HCT116 (cell line): ENCODE measurements around the gene CACNA1C. TPM values are rescaled to one million over a fixed set of nuclear protein-coding genes. Genes with fewer than 3 reads are reported as not detected.

Experiments used
- ATAC-seq: fragments of 200-7000 bp; cut with Tn5 transposase; 2 replicates; pipeline ENCODE4 v1.9.1; 2020; ENCODE audit warnings: mild to moderate bottlenecking, moderate library complexity
- BruUV-seq: library from RNA; stranded (reverse); fragments of 400-500 nt; replicated peaks from 2 replicates; lab custom pipeline; 2021; lab: Mats Ljungman, UMichigan
- CTCF ChIA-PET: fragments of 300-600 bp; sonication (Branson Sonifier 250); formaldehyde crosslinking; loops from one replicate; lab custom pipeline; 2021; ENCODE audit warnings: antibody characterized with exemption; lab: Charles Lee
- POLR2A ChIA-PET: fragments of 300-600, 350-600 bp; sonication (Branson Sonifier 250); formaldehyde crosslinking; loops from one replicate; lab custom pipeline; 2021; ENCODE audit warnings: antibody characterized with exemption; lab: Charles Lee
- RAD21 ChIA-PET, 2 experiments: fragments of 300-600 bp; sonication (Branson Sonifier 250); formaldehyde crosslinking; loops; one replicate each; lab custom pipeline; 2023; ENCODE audit warnings: low total read pairs in 2 of 2; ENCODE audit not compliant: uncharacterized antibody in 2 of 2, unreplicated experiment in 2 of 2, low non-redundant PET in 1 of 2; lab: Charles Lee
- DNase-seq: peaks from one replicate; pipeline ENCODE4 v3.0.0-alpha.2; 2010; ENCODE audit warnings: low read depth, low spot score
- H2AFZ ChIP-seq: fragments of 200-600 bp; shearing (Covaris generic), sonication (generic); 2 replicates; pipeline ENCODE4 v1.6.1; 2017; ENCODE audit warnings: low read depth, mixed run types, mixed read lengths, antibody characterized with exemption, low read length; ENCODE audit not compliant: poor library complexity, severe bottlenecking
- H3K27ac ChIP-seq: 2 replicates; pipeline ENCODE4 v1.5.1; 2012; ENCODE audit warnings: low read depth, low read length
- H3K27me3 ChIP-seq: fragments of 200-600 bp; sonication (generic); 2 replicates; pipeline ENCODE4 v1.6.1; 2016; ENCODE audit warnings: mixed run types, low read length, mixed read lengths; ENCODE audit not compliant: insufficient read depth
- H3K36me3 ChIP-seq, 2 experiments: fragments of 200-500 bp in 1 of 2; fragments of 200-600 bp in 1 of 2; sonication (Bioruptor generic) in 1 of 2; sonication (generic) in 1 of 2; 2 replicates each; pipeline versions ENCODE4 v1.5.1 to v1.6.1; 2014 to 2016; ENCODE audit warnings: low read length in 2 of 2, inconsistent platforms in 1 of 2, mixed read lengths in 1 of 2, mixed run types in 1 of 2; ENCODE audit not compliant: insufficient read depth in 2 of 2, control insufficient read depth in 1 of 2
- H3K4me1 ChIP-seq, 2 experiments: fragments of 200-600 bp in 1 of 2; sonication (generic) in 1 of 2; 2 replicates each; pipeline versions ENCODE4 v1.5.1 to v1.6.1; 2012 to 2017; ENCODE audit warnings: low read length in 2 of 2, inconsistent platforms in 1 of 2, mild to moderate bottlenecking in 1 of 2, mixed read lengths in 1 of 2, mixed run types in 1 of 2, moderate library complexity in 1 of 2; ENCODE audit not compliant: insufficient read depth in 2 of 2, control insufficient read depth in 1 of 2
- H3K4me2 ChIP-seq: fragments of 200-600 bp; sonication (generic); 2 replicates; pipeline ENCODE4 v1.6.1; 2017; ENCODE audit warnings: mixed run types, low read length, mixed read lengths
- H3K4me3 ChIP-seq, 2 experiments: fragments of 200-600 bp in 1 of 2; sonication (generic) in 1 of 2; replicated peaks in 1 of 2; 2 replicates each; pipeline ENCODE4 v1.5.1; 2011 to 2016; ENCODE audit warnings: low read length in 2 of 2, control low read depth in 1 of 2, low read depth in 1 of 2, mild to moderate bottlenecking in 1 of 2, mixed read lengths in 1 of 2, mixed run types in 1 of 2
- H3K79me2 ChIP-seq: fragments of 200-600 bp; sonication (generic); 2 replicates; pipeline ENCODE4 v1.6.1; 2017; ENCODE audit warnings: mild to moderate bottlenecking, mixed run types, low read length, moderate library complexity, mixed read lengths; ENCODE audit not compliant: insufficient read depth
- H3K9ac ChIP-seq: fragments of 200-600 bp; sonication (generic); 2 replicates; pipeline ENCODE4 v1.6.1; 2016; ENCODE audit warnings: low read length, mixed read lengths
- H3K9me2 ChIP-seq: fragments of 200-600 bp; sonication (generic), shearing (Covaris generic); 2 replicates; pipeline ENCODE4 v1.6.1; 2017; ENCODE audit warnings: mixed run types, mild to moderate bottlenecking, moderate library complexity; ENCODE audit not compliant: insufficient read depth
- H3K9me3 ChIP-seq, 2 experiments: fragments of 200-500 bp in 1 of 2; fragments of 200-600 bp in 1 of 2; sonication (Bioruptor generic) in 1 of 2; sonication (generic) in 1 of 2; 2 replicates each; pipeline ENCODE4 v1.6.1; 2014 to 2017; ENCODE audit warnings: low read length in 2 of 2, mixed read lengths in 2 of 2, inconsistent platforms in 1 of 2, low read depth in 1 of 2, mild to moderate bottlenecking in 1 of 2, mixed run types in 1 of 2, moderate library complexity in 1 of 2; ENCODE audit not compliant: control insufficient read depth in 1 of 2, insufficient read depth in 1 of 2
- H4K20me1 ChIP-seq: fragments of 200-600 bp; sonication (generic), shearing (Covaris generic); 2 replicates; pipeline ENCODE4 v1.6.1; 2017; ENCODE audit warnings: mixed run types, mild to moderate bottlenecking, moderate library complexity; ENCODE audit not compliant: insufficient read depth
- CTCF ChIP-seq, 3 experiments: fragments of 200-600 bp in 1 of 3; sonication (generic) in 1 of 3; IDR thresholded peaks in 2 of 3; conservative IDR thresholded peaks in 1 of 3; 2 replicates each; pipeline ENCODE4 v1.5.1; 2012 to 2017; ENCODE audit warnings: low read depth in 2 of 3, low read length in 2 of 3, antibody characterized with exemption in 1 of 3, borderline replicate concordance in 1 of 3, control low read depth in 1 of 3, mild to moderate bottlenecking in 1 of 3, mixed read lengths in 1 of 3, mixed run types in 1 of 3, moderate library complexity in 1 of 3; ENCODE audit not compliant: insufficient read depth in 1 of 3
- EZH2 ChIP-seq: fragments of 200-600 bp; sonication (generic); IDR thresholded peaks from 2 replicates; pipeline ENCODE4 v1.6.1; 2017; ENCODE audit warnings: antibody characterized with exemption, mixed run types
- POLR2AphosphoS5 ChIP-seq: IDR thresholded peaks from 2 replicates; pipeline ENCODE4 v1.6.1; 2011; ENCODE audit warnings: mild to moderate bottlenecking, low read depth, low read length, moderate library complexity
- RAD21 ChIP-seq: IDR thresholded peaks from 2 replicates; pipeline ENCODE4 v1.6.1; 2012; ENCODE audit warnings: low read depth, mild to moderate bottlenecking
- SIN3A ChIP-seq: IDR thresholded peaks from 2 replicates; pipeline ENCODE4 v1.6.1; 2012; ENCODE audit warnings: low read depth
- TCF7L2 ChIP-seq: IDR thresholded peaks from 2 replicates; pipeline ENCODE4 v1.7.0; 2011; ENCODE audit warnings: borderline replicate concordance, inconsistent platforms; ENCODE audit not compliant: insufficient read depth, insufficient read length; ENCODE audit errors: extremely low read depth
- YY1 ChIP-seq: IDR thresholded peaks from 2 replicates; pipeline ENCODE4 v1.6.1; 2011; ENCODE audit warnings: low read length, low read depth, moderate library complexity, mild to moderate bottlenecking; ENCODE audit not compliant: insufficient replicate concordance; ENCODE audit errors: extremely low read depth
- ZFX ChIP-seq: fragments of 450-650 bp; IDR thresholded peaks from 2 replicates; pipeline ENCODE4 v1.6.1; 2017
- intact Hi-C: fragments of 100-400 bp; cut with micrococcal nuclease; formaldehyde crosslinking; loops from 2 replicates; pipeline ENCODE4 v1.10.0; 2022
- total RNA-seq: library from RNA; stranded (reverse); gene quantifications from one replicate; pipeline ENCODE4 v1.2.1, GENCODE V29; 2021; ENCODE audit not compliant: unreplicated experiment
- TF ChIP-seq, protein P1 (sequence below): IDR thresholded peaks from 2 replicates; pipeline ENCODE4 v1.6.1; 2012

CACNA1C gene
- total RNA-seq, 1 experiment from 2014 or later: 0.05 TPM

DNA sequence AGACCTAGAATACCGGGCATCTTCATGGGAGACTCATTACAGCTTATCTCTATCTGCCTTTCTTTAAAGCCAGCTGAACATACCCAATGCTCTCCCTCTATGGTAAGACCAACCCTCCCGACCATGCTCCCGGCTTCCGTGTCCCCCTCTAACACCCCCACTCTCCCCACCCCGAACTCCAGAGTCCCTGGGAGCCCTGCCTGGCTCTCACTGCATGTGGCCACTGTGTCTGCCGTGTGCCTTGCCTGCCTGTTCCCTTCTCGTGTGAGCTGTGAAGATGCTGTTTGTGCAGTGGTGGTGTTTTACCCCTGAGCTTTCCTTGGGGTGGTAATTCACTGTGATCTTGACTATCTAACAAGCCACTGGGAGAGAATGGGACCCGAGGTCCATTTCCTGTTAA lies 595.6 kb downstream of the CACNA1C start:
- DNase-seq (no peak), ATAC-seq (no peak)
- H3K4me3 ChIP-seq: no peak overlapping the region
- H3K4me1 ChIP-seq: no peaks in the 10 kb centered on the region; a peak in 1 of 4 replicates
- H3K9ac ChIP-seq: no peak overlapping the region
- BruUV-seq: no TSS peak
- H3K9me3 ChIP-seq: no peaks in the 10 kb centered on the region
- H3K27ac ChIP-seq: no peak overlapping the region
- H4K20me1 ChIP-seq: no peaks in the 10 kb centered on the region
- H3K9me2 ChIP-seq: no peaks in the 10 kb centered on the region
- H3K36me3 ChIP-seq: no peaks in the 10 kb centered on the region
- intact Hi-C loops: no loop called here
- ChIA-PET CTCF (no interaction called here), RAD21 (no interaction called here), POLR2A (no interaction called here)
- no peak for TF ChIP-seq ZFX
- no peak for TF ChIP-seq POLR2AphosphoS5
- TF ChIP-seq, protein P1, sequence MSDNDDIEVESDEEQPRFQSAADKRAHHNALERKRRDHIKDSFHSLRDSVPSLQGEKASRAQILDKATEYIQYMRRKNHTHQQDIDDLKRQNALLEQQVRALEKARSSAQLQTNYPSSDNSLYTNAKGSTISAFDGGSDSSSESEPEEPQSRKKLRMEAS: no peak
- TF ChIP-seq TCF7L2: no peak
- TF ChIP-seq YY1: no peak
- TF ChIP-seq RAD21: no peak
- no peak for TF ChIP-seq CTCF (IDR thresholded peaks at IDR 0.05 in 2 of 3, conservative IDR thresholded peaks at IDR 0.05 in 1 of 3; ENCODE audit: borderline replicate concordance in 1 of 3, insufficient read depth in 1 of 3, low read depth in 2 of 3, low read length in 2 of 3)
- TF ChIP-seq SIN3A: no peak
- TF ChIP-seq EZH2: no peak
- H2AFZ ChIP-seq: no peak overlapping the region
- H3K79me2 ChIP-seq: no peaks in the 10 kb centered on the region
- H3K27me3 ChIP-seq: no peaks in the 10 kb centered on the region
- H3K4me2 ChIP-seq: no peak overlapping the region
